ENCODE results near the gene IFI44L.

DNA sequence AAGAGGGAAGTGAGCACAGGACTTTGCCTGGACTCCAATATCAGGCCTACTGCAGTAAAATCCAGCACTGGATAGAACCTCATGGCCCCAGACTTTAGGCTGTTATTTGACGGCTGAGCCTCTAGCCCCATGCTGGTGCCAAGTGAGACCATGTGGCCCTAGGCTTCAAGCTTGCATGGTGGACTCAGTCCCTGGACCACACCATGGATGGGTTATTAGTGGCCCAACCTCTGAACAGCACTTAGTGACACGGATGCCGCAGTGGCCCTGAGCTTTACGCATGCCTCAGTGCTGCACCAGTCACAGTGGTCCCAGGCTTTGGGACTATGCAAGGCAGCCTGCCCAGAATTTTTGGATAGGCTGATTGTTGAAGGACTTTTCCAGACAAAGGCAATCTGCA lies 13.0 kb downstream of the IFI44L start:
- TF ChIP-seq SIN3A (IDR thresholded peaks at IDR 0.05; ENCODE audit: low read depth): no peak
- TF ChIP-seq EGR1 (IDR thresholded peaks at IDR 0.05; ENCODE audit: low read depth): no peak
- no peak for TF ChIP-seq POLR2AphosphoS5 (IDR thresholded peaks at IDR 0.05; ENCODE audit: low read depth, low read length)
- TF ChIP-seq, protein P1, sequence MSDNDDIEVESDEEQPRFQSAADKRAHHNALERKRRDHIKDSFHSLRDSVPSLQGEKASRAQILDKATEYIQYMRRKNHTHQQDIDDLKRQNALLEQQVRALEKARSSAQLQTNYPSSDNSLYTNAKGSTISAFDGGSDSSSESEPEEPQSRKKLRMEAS (IDR thresholded peaks at IDR 0.05): no peak
- TF ChIP-seq ELF1 (IDR thresholded peaks at IDR 0.05; ENCODE audit: borderline replicate concordance, low read depth): no peak

All from HCT116 (cell line).